Esophagus muscularis mucosa (tissue), 4 donors: ENCODE data around the gene ACAA2. TPM values are rescaled to one million over a fixed set of nuclear protein-coding genes. Genes with fewer than 3 reads are reported as not detected.

Source experiments
- DNase-seq: peaks from one replicate; pipeline ENCODE4 v3.0.0-alpha.2; 2017; ENCODE audit errors: extremely low spot score
- H3K27ac ChIP-seq, 4 donors: fragments of 200-600 bp; sonication (generic); replicated peaks in 1 of 4; 1 replicate in 3 of 4; 2 replicates in 1 of 4; pipeline ENCODE4 v1.5.1; 2016 to 2019; ENCODE audit warnings: mild to moderate bottlenecking in 1 of 4
- H3K27me3 ChIP-seq, 4 donors: fragments of 200-600 bp; sonication (generic); one replicate each; pipeline versions ENCODE4 v1.5.1 to v1.6.0; 2016 to 2019
- H3K36me3 ChIP-seq, 4 donors: fragments of 200-600 bp; sonication (generic); one replicate each; pipeline ENCODE4 v1.5.1; 2016 to 2019
- H3K4me1 ChIP-seq, 4 donors: fragments of 200-600 bp; sonication (generic); one replicate each; pipeline ENCODE4 v1.5.1; 2016 to 2019
- H3K4me3 ChIP-seq, 4 donors: fragments of 200-600 bp; sonication (generic); 1 replicate in 2 of 4; 2 replicates in 2 of 4; pipeline ENCODE4 v1.5.1; 2016 to 2019; ENCODE audit warnings: mild to moderate bottlenecking in 4 of 4, moderate library complexity in 1 of 4
- H3K9me3 ChIP-seq, 4 donors: fragments of 200-600 bp; sonication (generic); 1 replicate in 3 of 4; 2 replicates in 1 of 4; pipeline ENCODE4 v1.5.1; 2016 to 2019
- CTCF ChIP-seq, 3 experiments: fragments of 200-600 bp in 2 of 3; fragments of 450-650 bp in 1 of 3; sonication (generic) in 2 of 3; IDR thresholded peaks; one replicate each; pipeline ENCODE4 v1.5.1; 2017 to 2019; ENCODE audit warnings: antibody characterized with exemption in 3 of 3, mild to moderate bottlenecking in 2 of 3, moderate library complexity in 1 of 3
- EP300 ChIP-seq: sonication (generic); formaldehyde crosslinking; IDR thresholded peaks from one replicate; pipeline ENCODE4 v1.6.1; 2017; ENCODE audit warnings: antibody characterized with exemption
- POLR2A ChIP-seq: fragments of 450-650 bp; IDR thresholded peaks from one replicate; pipeline ENCODE4 v1.6.1; 2017; ENCODE audit warnings: antibody characterized with exemption, moderate library complexity, mild to moderate bottlenecking, low read depth
- POLR2AphosphoS5 ChIP-seq, 2 donors: sonication (generic); formaldehyde crosslinking; IDR thresholded peaks; one replicate each; pipeline ENCODE4 v1.6.1; 2017; ENCODE audit warnings: antibody characterized with exemption in 2 of 2
- WGBS: methylation state at CpG from one replicate; pipeline ENCODE4 v1.1.5; 2018; 5-methylcytosine and 5-hydroxymethylcytosine counted together
- intact Hi-C: fragments of 100-400 bp; cut with DNase I; formaldehyde crosslinking; loops from one replicate; pipeline ENCODE4 v1.15.1; 2023
- total RNA-seq, 4 donors: library from RNA; depleted of rRNA; stranded (reverse); fragments of >200 nt; gene quantifications; one replicate each; pipeline versions ENCODE4 v1.1.0 to v1.2.1, GENCODE V29; 2016

Gene ACAA2
- total RNA-seq, 4 donors from 2014 or later = 46.9 to 101 (median 73.9) TPM

GRCh38 chr18:49832221-49832647 is 18.9 kb upstream of the ACAA2 start:
- no peak for DNase-seq
- Histone ChIP-seq H3K27ac (no peak overlapping the region), H3K36me3 (no peaks in the 10 kb centered on the region), H3K9me3 (no peaks in the 10 kb centered on the region), H3K4me1 (no peaks in the 10 kb centered on the region), H3K27me3 (no peaks in the 10 kb centered on the region), H3K4me3 (no peak overlapping the region)
- WGBS = 91% methylated on average over 2 of the region's 2 CpGs
- TF ChIP-seq CTCF (IDR thresholded peaks at IDR 0.05) (no peak), POLR2A (no peak), EP300 (no peak), POLR2AphosphoS5 (IDR thresholded peaks at IDR 0.05) (no peak)
- intact Hi-C loops = no loop called here

GRCh38 chr18:49827996-49828395 is 14.7 kb upstream of the ACAA2 start:
- TF ChIP-seq EP300 (no peak), CTCF (IDR thresholded peaks at IDR 0.05) (no peak), POLR2A (no peak), POLR2AphosphoS5 (IDR thresholded peaks at IDR 0.05) (no peak)
- no peak overlapping the region for H3K27ac ChIP-seq
- H3K4me1 ChIP-seq = no peaks in the 10 kb centered on the region
- no peaks in the 10 kb centered on the region for H3K9me3 ChIP-seq
- H3K4me3 ChIP-seq = no peak overlapping the region
- DNase-seq = no peak
- intact Hi-C loops = no loop called here
- no peaks in the 10 kb centered on the region for H3K27me3 ChIP-seq
- H3K36me3 ChIP-seq = no peaks in the 10 kb centered on the region
- 100% methylated on average over 1 of the region's 1 CpG for WGBS

- intact Hi-C loops = loop anchor here (10.0 kb wide), 2 partner anchors 325 to 465 kb away; partner anchors contain the start of genes CXXC1, MBD1 and RPL17
- Histone ChIP-seq H3K36me3 (peaks cover 0 to 7% (median 0%) of the 10 kb centered on the region in 4 donors), H3K9me3 (no peaks in the 10 kb centered on the region), H3K4me1 (peaks cover 0 to 4% (median 0%) of the 10 kb centered on the region in 4 donors), H3K27me3 (no peaks in the 10 kb centered on the region), H3K4me3 (no peak overlapping the region), H3K27ac (no peak overlapping the region)
- TF ChIP-seq EP300 (no peak), CTCF (IDR thresholded peaks at IDR 0.05) (no peak), POLR2AphosphoS5 (IDR thresholded peaks at IDR 0.05) (no peak), POLR2A (no peak)
- DNase-seq = no peak
- 81% methylated on average over 5 of the region's 5 CpGs for WGBS
Observed at GRCh38 chr18:49819823-49820671, 6.7 kb upstream of the ACAA2 start.

DNA sequence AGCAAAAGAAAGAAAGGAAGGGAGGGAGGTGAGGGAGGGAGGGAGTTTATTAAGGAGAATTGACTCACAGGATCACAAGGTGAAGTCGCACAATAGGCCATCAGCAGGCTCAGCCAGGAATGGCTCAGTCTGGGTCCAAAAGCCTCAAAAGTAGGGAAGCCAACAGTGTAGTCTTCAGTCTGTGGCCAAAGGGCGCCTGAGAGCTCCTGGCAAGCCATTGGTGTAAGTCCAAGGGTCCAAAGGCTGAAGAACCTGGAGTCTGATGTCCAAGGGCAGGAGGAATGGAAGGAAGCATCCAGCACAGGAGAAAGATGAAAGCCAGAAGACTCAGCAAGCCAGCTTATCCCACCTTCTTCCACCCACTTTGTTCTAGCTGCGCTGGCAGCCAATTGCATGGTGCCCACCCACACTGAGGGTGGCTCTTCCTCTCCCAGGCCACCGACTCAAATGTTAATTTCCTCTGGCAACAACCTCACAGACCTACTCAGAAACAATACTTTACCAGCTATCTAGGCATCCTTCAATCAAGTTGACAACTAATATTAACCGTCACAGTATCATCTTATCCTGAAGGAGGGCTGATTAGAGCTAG is 5.8 kb upstream of the ACAA2 start:
- intact Hi-C loops = loop anchor here (10.0 kb wide), 2 partner anchors 324 to 466 kb away; partner anchors contain the start of genes CXXC1, MBD1 and RPL17
- no peak for TF ChIP-seq POLR2AphosphoS5 (IDR thresholded peaks at IDR 0.05)
- no peak for TF ChIP-seq POLR2A
- TF ChIP-seq CTCF (IDR thresholded peaks at IDR 0.05) = no peak
- TF ChIP-seq EP300 = no peak
- WGBS = 95% methylated on average over 5 of the region's 5 CpGs
- Histone ChIP-seq H3K36me3 (peaks cover 0 to 7% (median 0%) of the 10 kb centered on the region in 4 donors), H3K4me3 (no peak overlapping the region), H3K27ac (no peak overlapping the region), H3K9me3 (no peaks in the 10 kb centered on the region), H3K4me1 (peaks cover 0 to 10% (median 4%) of the 10 kb centered on the region in 4 donors), H3K27me3 (no peaks in the 10 kb centered on the region)
- no peak for DNase-seq
